Measurements from ENCODE around the gene SLC35A2.

GRCh38 chrX:48864210-48864609 lies 47.2 kb downstream of the SLC35A2 start:
- TF ChIP-seq CTCF (IDR thresholded peaks at IDR 0.05) (no peak), POLR2A (IDR thresholded peaks at IDR 0.05) (no peak), POLR2AphosphoS5 (IDR thresholded peaks at IDR 0.05) (no peak)
